ENCODE measurements around the gene MARS1.

MARS1 gene

GRCh38 chr12:57531836-57532235 is 44.0 kb downstream of the MARS1 start:
- no peak for DNase-seq (ENCODE audit: low spot score)

DNA sequence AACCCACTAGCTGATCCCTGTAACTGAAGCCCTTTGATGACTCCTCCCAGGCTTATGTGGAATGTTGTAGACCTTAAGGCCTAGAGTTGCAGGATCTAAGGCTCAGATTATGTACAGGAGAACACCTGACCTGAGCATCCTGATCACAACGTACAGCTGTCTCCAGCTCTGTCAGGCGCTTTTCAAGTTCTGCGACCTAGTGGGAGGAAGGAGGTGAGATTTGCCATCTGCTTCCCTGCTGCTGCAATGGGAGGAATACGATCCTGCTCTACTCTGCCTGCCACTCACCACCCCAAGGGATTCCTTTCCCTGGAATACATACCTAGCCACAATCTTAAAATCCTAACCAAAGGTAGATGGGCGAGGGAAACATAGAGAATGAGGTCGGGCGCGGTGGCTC is 45.2 kb downstream of the MARS1 start:
- no peak for DNase-seq (ENCODE audit: low spot score)

DNA sequence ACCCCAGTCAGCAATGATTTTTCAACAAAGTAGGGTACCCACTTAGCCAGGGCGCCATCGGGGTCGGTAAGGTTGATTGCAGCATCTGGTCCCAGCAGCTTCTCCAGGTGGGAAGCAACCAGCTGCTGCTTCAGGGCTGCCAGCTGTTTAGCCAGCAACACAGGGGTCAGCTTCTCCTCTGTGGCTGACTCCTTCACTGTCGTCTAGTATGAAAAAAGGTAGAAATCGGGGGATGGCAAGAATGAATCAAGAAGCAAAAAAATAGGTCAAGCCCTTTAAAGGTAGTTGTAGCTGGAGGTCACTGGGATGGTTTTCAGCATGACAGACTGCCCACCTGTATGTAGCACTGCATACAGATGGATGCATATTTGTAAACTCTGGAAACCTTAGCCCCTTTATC is 46.4 kb downstream of the MARS1 start:
- DNase-seq (ENCODE audit: low spot score) = no peak

GRCh38 chr12:57534991-57535543 is 47.2 kb downstream of the MARS1 start:
- no peak for DNase-seq (ENCODE audit: low spot score)

- DNase-seq (ENCODE audit: low spot score) = no peak
Observed at GRCh38 chr12:57535764-57536596, 48.1 kb downstream of the MARS1 start.

DNA sequence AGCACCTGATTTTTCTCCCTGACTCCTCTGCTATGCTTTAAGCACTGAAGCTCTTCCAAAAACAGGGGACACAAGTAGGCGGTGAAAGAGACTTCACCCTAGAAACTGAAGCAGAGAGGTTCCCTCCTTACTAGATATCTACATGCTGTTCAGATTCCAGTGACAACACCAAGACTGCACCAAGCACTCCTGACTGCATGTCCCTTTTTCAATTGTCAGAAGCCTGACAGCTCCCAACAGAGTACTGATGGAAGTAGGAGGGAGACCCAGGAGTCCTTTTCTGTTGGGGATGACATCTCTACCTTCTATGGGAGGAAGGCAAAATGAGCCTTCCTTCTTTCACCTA is 48.7 kb downstream of the MARS1 start:
- no peak for DNase-seq (ENCODE audit: low spot score)

DNA sequence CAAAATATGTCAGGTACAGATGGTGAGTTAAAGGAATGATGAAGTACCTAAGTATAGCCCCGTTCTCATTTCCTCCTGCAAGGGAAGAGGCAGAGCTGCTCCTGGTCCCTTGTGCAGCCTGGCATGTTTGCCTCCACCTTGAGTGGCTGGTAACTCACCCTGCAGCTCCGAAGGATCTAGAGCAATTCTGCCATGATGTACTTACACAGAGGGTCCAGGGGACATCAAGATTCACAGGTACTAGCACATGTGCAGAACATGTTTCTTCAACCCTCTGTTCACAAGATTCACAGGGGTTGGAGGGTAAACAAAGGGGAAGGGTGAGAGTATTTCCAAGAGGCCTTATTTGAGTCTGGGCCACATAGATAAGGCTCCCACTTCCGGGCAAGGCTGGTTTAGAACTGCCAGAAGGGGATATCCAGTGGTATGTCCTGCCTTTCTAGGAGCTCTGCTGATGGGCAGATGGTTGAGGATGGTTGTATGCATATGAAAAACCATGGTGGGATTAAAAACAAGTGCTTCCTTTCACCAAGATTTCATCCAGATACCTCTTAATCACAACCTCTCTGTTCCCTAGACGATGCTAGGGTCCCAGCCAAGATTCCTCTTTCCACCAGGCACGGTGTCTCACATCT is 51.4 kb downstream of the MARS1 start:
- DNase-seq (ENCODE audit: low spot score) = no peak

DNA sequence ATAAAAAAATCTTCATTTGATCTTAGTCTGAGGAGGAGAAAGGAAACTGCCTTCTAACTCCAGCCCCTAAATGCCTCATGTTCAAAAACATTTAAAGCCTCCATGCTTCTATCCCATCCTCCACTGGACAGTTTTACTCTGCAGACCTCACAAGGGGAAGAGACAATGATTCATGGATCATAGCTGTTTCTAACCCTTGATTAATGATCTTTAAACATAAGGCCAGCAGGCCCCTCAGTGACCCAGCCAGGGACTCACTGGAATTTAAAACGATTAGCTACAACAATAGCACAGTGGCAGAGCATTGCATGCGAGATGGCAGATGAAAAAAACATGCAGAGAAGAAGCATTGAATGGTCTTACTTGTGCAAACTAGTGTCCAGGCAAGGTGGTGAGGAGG is 53.1 kb downstream of the MARS1 start:
- DNase-seq (ENCODE audit: low spot score) = no peak

GRCh38 chr12:57541717-57542116 is 53.8 kb downstream of the MARS1 start:
- DNase-seq (ENCODE audit: low spot score) = no peak

GRCh38 chr12:57543581-57543980 is 55.7 kb downstream of the MARS1 start:
- DNase-seq (ENCODE audit: low spot score) = no peak

DNA sequence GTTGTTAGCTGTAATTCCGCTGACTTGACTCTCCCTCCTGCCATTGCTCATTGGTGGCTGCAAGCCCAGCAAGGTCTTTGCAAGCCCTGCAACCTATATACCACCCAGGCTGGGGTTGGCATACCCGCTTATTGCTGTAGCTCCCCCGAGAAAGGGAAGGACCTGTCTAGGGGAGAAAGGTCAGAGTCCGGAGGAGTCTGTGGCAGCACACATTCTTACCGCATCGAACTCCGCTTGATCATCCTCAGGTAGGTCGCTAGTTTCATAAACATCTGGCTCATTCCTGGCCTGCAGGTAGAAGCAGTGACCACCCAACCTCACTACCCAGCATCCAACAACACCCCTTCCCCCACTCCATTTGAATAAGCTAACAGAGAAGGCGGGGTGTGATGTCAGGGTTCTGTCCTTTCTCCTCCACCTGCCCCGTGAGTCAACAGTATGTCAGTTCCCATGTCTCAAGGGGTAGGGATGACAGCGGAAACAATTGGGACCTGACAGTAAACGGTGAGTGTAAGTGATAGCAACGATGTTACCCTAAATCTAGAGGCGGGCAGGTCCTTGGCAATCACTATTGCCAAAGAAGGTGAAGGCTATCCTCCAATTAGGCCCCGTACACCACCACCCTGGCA is 58.1 kb downstream of the MARS1 start:
- no peak for DNase-seq (ENCODE audit: low spot score)

GRCh38 chr12:57546438-57547287 is 58.8 kb downstream of the MARS1 start, which contains the start of gene DCTN2:
Gene DCTN2 (minus strand): TSS chr12:57547192. CDS start chr12:57547063, 129 bp downstream.
- DNase-seq (ENCODE audit: low spot score) = peak; percentile 99

DNA sequence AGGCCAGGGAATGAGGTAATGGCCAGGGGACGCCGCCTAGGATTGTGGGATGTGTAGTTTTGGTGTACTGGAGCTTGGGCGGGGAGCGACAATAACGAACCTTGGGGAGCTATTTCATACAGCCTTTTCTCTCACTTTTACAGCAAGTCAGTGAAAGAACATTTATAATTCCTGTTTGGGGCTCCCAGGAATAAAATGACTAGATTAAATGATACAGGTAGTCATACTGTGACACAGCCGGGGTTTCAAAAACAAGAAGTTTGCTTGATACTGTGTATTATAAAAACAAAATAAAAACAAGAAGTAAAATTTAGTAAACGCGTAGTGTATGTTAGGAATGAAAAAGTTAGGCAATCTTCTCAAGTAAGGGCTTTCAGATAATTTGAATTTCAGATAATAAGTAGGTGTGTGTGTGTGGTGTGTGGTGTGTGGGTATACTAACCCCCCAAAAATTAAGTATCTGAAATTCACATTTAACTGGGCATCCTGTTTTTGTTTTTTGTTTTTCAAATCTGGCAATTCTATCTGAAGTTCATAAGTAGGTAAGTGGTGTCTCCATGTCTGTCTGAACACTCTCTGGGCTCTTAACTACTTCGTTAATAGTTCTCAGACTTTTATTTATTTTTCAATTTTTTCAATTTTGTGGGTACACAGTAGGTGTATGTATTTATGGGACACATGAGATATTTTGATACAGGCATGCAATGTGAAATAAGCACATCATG is 59.6 kb downstream of the MARS1 start:
- no peak for DNase-seq (ENCODE audit: low spot score)

GRCh38 chr12:57548013-57548315 is 60.1 kb downstream of the MARS1 start:
- DNase-seq (ENCODE audit: low spot score) = no peak

GRCh38 chr12:57548488-57548887 is 60.6 kb downstream of the MARS1 start:
- no peak for DNase-seq (ENCODE audit: low spot score)

DNA sequence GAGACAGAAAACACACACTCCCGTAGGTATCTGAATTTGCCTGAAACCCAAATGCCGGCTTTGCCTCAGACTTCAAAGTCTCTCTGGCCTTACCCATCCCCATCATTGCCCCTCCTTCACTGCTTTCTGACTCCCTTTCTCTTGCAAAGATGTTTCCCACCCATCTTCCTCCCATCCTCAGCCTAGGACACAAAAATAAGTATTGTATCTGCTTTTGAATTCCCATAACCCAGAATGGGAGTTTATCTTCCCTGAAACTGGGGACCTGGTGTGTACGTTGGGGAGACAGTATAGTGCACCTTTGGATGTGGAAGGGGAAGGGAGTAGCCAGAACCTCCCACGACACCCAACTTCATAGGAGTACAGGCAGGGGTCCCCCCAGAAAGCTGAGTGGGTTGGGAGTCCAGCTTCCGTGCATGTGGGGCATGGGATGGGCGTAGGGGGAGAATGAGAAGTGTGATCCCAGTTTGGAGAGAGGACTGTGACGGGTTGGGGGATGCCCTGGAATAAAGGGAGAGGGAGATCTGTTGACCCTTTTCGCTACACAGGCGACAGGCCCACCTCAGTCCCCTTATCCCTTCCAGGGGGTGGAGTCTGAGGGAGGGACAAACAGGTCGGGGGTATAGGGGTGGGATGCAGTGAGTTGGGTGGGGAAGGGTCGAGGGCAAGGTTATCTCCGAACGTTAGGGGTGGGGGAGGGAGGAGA is 61.5 kb downstream of the MARS1 start:
- no peak for DNase-seq (ENCODE audit: low spot score)

DNA sequence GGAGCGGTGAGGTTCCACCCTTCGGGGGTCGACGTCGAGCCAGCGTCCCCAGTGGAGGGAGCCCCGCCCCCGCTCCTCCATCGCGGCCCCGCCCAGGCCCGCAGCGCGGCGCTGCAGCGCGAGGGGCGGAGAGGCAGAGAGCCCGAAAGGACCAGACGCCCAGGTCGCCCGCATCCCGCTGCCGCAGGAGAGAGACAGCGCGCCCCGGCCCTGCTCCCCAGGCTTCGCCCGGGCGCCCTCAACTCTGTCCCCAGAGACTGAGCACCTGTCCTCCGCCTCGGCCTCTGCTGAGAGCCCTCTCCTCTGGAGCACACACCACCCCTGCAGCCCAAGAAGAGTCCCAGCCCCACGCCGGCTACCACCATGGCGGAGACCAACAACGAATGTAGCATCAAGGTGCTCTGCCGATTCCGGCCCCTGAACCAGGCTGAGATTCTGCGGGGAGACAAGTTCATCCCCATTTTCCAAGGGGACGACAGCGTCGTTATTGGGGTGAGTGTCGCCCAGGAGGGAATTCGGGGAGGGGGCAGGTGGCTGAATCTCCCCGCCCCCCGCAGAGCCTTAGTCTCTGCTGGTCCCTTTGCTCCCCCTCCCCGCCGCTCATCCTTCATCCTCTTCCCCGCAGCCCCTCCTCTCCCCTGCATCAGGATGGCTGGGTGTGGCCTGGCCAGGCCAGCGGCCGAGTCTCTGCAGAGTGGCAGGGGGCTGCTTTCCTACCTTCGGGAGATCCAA is 62.2 kb downstream of the MARS1 start, which contains the start of gene KIF5A:
TSS of gene KIF5A (plus strand) at position 136 of the 732 bp plus-strand sequence. CDS start at position 364, 228 bp downstream.
- peak; percentile 28 for DNase-seq (ENCODE audit: low spot score)

DNA sequence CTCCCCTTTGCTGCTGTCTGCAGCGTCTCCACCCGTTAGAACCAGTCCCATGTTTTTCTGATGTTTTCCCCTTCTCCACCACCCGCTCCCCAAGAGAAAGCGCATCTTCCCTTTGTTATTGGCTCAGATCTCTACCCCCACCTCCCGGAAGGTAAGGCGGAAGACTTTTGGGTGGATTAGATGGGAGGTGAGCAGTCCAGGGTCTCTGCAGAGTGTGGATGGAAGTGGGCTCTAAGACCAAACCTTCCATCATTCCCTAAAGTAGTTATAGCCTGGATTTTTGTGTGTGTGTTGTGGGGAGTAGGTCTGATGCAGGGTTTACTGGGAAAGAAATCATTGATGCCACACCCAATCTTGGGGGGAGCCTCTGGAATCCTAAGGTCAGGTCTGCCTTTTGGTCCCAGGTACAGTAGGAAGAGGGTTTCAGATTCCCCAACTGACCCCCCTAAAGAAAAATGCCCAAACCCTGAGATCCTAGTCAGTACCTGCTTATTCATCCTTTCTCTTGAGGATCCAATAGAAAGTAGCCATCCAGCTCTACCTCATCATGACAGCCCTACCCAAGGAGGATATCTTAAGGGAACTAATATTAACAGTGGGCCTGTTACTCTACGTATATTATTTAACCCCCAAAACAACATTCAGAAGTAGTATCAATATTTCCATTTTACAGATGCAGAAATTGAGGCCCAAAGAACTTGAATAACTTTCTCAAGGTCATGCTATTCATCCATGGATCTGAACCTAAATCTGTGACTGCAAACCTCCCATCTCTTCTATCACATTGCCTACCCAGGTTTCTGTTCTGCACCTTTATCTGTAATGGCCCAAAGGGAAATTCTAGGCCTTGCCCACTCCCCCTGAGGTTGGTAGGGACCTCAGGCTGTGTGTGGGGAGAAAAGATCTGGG is 63.0 kb downstream of the MARS1 start:
- DNase-seq (ENCODE audit: low spot score) = no peak

Measured in COLO829 (cell line).